ENCODE data around the gene EPAS1.

- TF ChIP-seq, protein P1, sequence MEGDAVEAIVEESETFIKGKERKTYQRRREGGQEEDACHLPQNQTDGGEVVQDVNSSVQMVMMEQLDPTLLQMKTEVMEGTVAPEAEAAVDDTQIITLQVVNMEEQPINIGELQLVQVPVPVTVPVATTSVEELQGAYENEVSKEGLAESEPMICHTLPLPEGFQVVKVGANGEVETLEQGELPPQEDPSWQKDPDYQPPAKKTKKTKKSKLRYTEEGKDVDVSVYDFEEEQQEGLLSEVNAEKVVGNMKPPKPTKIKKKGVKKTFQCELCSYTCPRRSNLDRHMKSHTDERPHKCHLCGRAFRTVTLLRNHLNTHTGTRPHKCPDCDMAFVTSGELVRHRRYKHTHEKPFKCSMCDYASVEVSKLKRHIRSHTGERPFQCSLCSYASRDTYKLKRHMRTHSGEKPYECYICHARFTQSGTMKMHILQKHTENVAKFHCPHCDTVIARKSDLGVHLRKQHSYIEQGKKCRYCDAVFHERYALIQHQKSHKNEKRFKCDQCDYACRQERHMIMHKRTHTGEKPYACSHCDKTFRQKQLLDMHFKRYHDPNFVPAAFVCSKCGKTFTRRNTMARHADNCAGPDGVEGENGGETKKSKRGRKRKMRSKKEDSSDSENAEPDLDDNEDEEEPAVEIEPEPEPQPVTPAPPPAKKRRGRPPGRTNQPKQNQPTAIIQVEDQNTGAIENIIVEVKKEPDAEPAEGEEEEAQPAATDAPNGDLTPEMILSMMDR (IDR thresholded peaks at IDR 0.05): no peak
- TF ChIP-seq POLR2A (IDR thresholded peaks at IDR 0.05) (no peak), POLR2AphosphoS5 (IDR thresholded peaks at IDR 0.05) (peak in 2 of 3 donors; percentile 78 to 82)
Observed at GRCh38 chr2:46326231-46326980, 29.2 kb downstream of the EPAS1 start.

Measured in breast epithelium (tissue), 3 donors.